Subcutaneous preadipocyte (primary cell): ENCODE measurements around the gene HSPBAP1. TPM values are rescaled to one million over a fixed set of nuclear protein-coding genes. Genes with fewer than 3 reads are reported as not detected.

ENCODE experiments used
- total RNA-seq: library from RNA; depleted of rRNA; stranded (reverse); fragments of >200 nt; gene quantifications from 2 replicates; pipeline ENCODE4 v1.2.3, GENCODE V29; 2012

HSPBAP1 gene
- 4.8 and 7.0 TPM in 2 replicates for total RNA-seq

GRCh38 chr3:122793568-122794416 lies at the start of gene HSPBAP1:
HSPBAP1 (minus strand) TSS chr3:122793831; CDS start chr3:122793680, 151 bp downstream.

GRCh38 chr3:122794779-122795673 lies 1.4 kb upstream of the HSPBAP1 start, which contains the start of gene SLC49A4:
SLC49A4 (plus strand) TSS chr3:122795069; CDS start chr3:122795193, 124 bp downstream.

Other genes with a start within 250 kb of the HSPBAP1 start
- gene PARP9, start 229.5 kb downstream of the HSPBAP1 start, total RNA-seq = 13.3 and 15.4 TPM in 2 replicates
- gene DTX3L, start 229.5 kb downstream of the HSPBAP1 start, total RNA-seq = 18.6 and 19.8 TPM in 2 replicates
- 0.20 and 0.73 TPM in 2 replicates for gene PARP15, start 216.2 kb downstream of the HSPBAP1 start, total RNA-seq
- gene PARP14, start 113.0 kb downstream of the HSPBAP1 start, total RNA-seq = 33.4 and 36.6 TPM in 2 replicates
- 14.7 and 20.3 TPM in 2 replicates for gene SLC49A4, start 1.2 kb upstream of the HSPBAP1 start, total RNA-seq
- not detected in 2 replicates for gene SEMA5B, start 233.9 kb upstream of the HSPBAP1 start, total RNA-seq